Measurements from ENCODE around the gene KCNIP1.

The KCNIP1 gene

GRCh38 chr5:170681013-170681433, 177.2 kb downstream of the KCNIP1 start:
- no peak for TF ChIP-seq EP300 (IDR thresholded peaks at IDR 0.05; ENCODE audit: borderline replicate concordance)
- peak; percentile 99 for TF ChIP-seq REST (IDR thresholded peaks at IDR 0.05; ENCODE audit: low read depth)
- peak; percentile 84 for TF ChIP-seq MAX (IDR thresholded peaks at IDR 0.05)

- TF ChIP-seq NFIC (IDR thresholded peaks at IDR 0.05) (no peak), RAD21 (IDR thresholded peaks at IDR 0.05; ENCODE audit: low read depth) (peak; percentile 61)
Measured at GRCh38 chr5:170691657-170692056, 187.8 kb downstream of the KCNIP1 start.

- TF ChIP-seq FOXM1 (IDR thresholded peaks at IDR 0.05; ENCODE audit: borderline replicate concordance, low read depth) (no peak), YY1 (IDR thresholded peaks at IDR 0.05; ENCODE audit: low read depth) (no peak), TCF12 (IDR thresholded peaks at IDR 0.05; ENCODE audit: low read depth) (no peak), REST (IDR thresholded peaks at IDR 0.05; ENCODE audit: low read depth) (peak; percentile 80), TEAD4 (IDR thresholded peaks at IDR 0.05) (peak; percentile 34; the same call in 1 of the 2 replicates)
Measured at GRCh38 chr5:170693701-170694100, 189.9 kb downstream of the KCNIP1 start.

- TF ChIP-seq EP300 (IDR thresholded peaks at IDR 0.05; ENCODE audit: borderline replicate concordance): no peak
- no peak for TF ChIP-seq USF1 (IDR thresholded peaks at IDR 0.05)
- no peak for TF ChIP-seq RAD21 (IDR thresholded peaks at IDR 0.05; ENCODE audit: low read depth)
- TF ChIP-seq REST (IDR thresholded peaks at IDR 0.05; ENCODE audit: low read depth): no peak
- TF ChIP-seq TCF12 (IDR thresholded peaks at IDR 0.05; ENCODE audit: low read depth): no peak
- TF ChIP-seq TEAD4 (IDR thresholded peaks at IDR 0.05): no peak
- TF ChIP-seq YY1 (IDR thresholded peaks at IDR 0.05; ENCODE audit: low read depth): no peak
- no peak for TF ChIP-seq CEBPB (IDR thresholded peaks at IDR 0.05)
- TF ChIP-seq NFIC (IDR thresholded peaks at IDR 0.05): no peak
- no peak for TF ChIP-seq TAF1 (IDR thresholded peaks at IDR 0.05; ENCODE audit: low read depth)
Measured at GRCh38 chr5:170694911-170695310, 191.1 kb downstream of the KCNIP1 start.

GRCh38 chr5:170697031-170697430, 193.2 kb downstream of the KCNIP1 start:
- TF ChIP-seq CREB1 (IDR thresholded peaks at IDR 0.05; ENCODE audit: low read depth) (no peak), EGR1 (IDR thresholded peaks at IDR 0.05) (no peak), USF1 (IDR thresholded peaks at IDR 0.05) (no peak), TAF1 (IDR thresholded peaks at IDR 0.05; ENCODE audit: low read depth) (no peak), REST (IDR thresholded peaks at IDR 0.05; ENCODE audit: low read depth) (no peak)

All from Ishikawa (cell line).